HG03097 (cell line): ENCODE data around the gene TIMM44.

Experiments
- ATAC-seq: cut with Tn5 transposase; IDR thresholded peaks from one replicate; pipeline ENCODE4 v1.9.1; 2021; ENCODE audit not compliant: unreplicated experiment, low FRiP score

The TIMM44 gene

GRCh38 chr19:7916103-7916954, 27.1 kb downstream of the TIMM44 start:
- no peak for ATAC-seq

DNA sequence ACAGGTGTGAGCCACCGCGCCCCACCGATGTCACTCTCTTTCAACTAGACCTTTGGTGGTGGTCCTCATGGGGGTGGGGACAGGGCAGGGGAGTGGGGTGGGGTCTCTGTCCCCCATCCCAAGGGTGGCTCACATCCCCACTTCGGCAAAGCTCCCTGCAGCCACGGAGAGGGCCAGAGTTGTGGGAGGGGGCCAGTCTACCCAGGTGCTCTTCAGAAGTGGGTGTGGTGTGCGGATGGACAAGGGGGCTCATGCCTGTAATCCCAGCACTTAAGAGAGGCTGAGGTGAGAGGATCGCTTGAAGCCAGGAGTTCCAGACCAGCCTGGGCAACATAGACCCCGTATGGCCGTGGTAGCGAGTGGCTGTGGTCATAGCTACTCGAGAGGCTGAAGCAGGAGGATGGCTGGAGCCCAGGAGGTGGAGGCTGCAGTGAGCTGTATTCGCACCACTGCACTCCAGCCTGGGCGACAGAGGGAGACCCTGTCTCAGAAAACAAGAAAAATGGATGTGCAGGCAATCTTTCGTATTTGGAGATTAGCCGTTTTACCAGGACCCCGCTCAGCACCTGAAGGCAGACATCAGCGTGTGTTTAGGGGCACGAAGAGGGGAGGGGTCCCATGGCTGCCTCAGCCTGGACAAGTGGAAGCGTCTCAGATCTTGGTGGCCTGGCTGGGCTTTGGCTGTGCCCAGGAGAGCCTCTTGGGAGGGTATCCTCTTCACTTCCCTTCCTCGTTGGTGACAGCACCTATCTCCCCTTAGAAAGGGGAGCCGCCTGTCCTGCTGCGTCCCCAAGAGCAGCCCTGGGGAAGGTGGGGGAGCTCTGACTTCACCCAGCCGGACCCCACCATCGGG, 28.0 kb downstream of the TIMM44 start:
- no peak for ATAC-seq

DNA sequence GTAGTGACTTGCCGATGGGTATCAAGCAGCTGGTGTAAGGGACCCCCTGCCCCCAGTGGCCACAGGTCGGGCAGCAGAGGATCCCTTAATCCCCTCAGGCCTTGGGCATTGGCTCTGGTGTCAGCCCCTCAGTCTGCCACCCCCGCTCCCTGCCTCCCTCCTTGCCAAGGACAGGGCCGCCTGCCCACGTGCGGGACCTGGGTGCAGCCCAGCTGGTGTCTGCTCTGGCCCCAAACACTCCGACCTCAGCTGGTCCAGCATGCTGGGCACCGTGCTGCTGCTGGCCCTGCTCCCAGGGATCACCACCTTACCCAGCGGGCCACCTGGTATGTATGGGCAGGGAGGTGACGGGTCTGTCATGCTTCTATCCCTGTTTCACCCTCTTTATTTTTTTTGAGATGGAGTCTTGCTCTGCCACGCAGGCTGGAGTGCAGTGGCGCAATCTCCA, 28.8 kb downstream of the TIMM44 start, which contains the start of gene TGFBR3L:
Gene TGFBR3L (plus strand): TSS at position 233 of the 448 bp plus-strand sequence.
- ATAC-seq, result no peak

- no peak for ATAC-seq
These were observed 29.4 kb downstream of the TIMM44 start for GRCh38 chr19:7914099-7914498.

GRCh38 chr19:7913652-7914051, 29.8 kb downstream of the TIMM44 start:
- no peak for ATAC-seq

- ATAC-seq, result no peak
These were observed 30.5 kb downstream of the TIMM44 start for GRCh38 chr19:7912697-7913564.

- no peak for ATAC-seq
These were observed 31.2 kb downstream of the TIMM44 start for GRCh38 chr19:7912144-7912696.

GRCh38 chr19:7911508-7912143, 31.8 kb downstream of the TIMM44 start:
- no peak for ATAC-seq

- ATAC-seq, result no peak
These were observed 32.9 kb downstream of the TIMM44 start for GRCh38 chr19:7910321-7911161.

- ATAC-seq, result no peak
These were observed 33.9 kb downstream of the TIMM44 start for GRCh38 chr19:7909471-7910067.

GRCh38 chr19:7908742-7909461, 34.6 kb downstream of the TIMM44 start:
- ATAC-seq, result no peak

DNA sequence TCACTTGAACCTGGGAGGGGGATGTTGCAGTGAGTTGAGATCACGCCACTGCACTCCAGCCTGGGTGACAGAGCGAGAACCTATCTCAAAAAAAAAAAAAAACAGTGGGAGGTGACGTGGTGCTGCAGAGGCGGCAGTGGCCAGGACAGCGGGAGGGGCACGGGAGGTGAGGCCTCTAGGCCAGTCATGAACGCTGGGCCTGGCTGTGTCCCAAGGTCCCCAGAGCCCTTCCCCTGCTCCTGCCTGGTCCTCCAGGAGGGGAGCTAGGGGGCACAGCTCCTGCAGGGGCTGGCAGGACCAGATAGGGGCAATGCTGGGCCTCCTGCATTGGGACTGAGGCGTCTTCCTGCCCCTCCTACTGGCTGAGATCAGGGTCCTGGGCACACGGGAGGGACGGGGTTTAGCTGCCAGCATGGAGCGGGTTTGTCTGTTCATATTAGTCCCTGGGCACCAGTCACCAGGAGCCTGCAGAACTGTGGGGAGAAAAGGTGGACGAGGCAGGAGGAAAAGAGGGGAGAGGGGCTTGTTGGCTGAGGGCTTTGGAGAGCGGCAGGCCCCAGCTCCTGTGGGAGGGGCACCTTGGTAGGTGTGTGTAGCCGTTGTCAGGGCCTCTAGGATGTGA, 35.3 kb downstream of the TIMM44 start:
- no peak for ATAC-seq

- no peak for ATAC-seq
These were observed 35.9 kb downstream of the TIMM44 start for GRCh38 chr19:7907544-7907943.

DNA sequence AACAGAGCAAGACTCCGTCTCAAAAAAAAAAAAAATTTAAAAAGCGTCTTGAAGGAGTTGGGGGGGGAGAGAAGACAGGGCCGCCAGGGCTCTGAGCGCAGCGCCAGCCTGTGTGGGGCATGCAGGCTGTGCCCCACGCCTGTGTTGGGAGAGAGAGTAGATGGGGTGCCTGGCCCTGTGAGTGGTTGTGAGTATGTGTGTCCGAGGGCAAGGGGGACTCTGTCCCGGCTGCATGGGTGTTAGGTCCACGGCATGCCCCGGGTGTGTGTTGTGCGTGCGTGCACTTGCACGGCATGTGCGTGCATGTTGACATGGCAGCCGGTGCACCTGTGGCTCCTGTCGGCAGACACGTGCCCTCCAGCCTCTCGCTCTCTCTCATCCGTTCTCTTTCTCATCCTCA, 36.3 kb downstream of the TIMM44 start:
- ATAC-seq, result no peak

DNA sequence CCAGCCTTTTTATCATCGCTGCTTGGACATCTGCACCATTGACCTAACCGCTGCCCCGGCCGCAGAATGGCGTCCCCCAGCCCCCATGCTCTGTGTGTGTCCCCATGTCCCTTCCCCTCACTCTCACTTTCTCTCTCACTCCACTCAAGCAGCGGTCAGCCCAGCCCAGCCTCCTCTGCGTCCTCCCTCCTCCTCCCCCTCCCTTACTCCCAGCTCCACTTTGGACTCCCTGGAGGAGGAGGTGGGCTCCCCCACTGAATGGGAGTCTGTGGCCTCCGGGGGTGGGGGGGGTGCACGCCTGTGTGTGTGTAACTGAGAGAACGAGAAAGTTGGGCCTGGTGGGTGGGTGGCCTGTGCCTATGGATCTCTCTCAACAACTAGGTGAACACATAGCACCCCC, 37.6 kb downstream of the TIMM44 start:
- ATAC-seq, result no peak

DNA sequence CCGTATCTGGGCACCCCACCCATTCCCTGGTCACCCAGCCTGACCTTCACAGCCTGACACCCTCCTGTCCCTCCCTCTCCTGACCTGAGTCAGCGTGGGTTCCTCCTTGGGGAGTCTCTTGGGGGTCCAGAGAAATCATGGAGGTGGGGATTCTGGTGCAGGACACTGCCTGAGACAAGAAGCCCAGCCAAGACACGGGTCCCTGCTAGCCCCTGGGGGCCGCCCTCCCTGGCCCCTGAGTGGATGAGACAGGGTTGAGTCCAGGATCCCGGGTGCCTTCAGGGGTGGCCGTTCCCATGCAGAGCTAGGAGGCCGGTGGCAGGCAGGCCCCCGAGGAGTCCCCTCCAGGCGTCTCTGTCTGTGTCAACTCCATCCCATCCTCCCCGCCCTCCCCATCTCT, 38.2 kb downstream of the TIMM44 start:
- no peak for ATAC-seq
